Measurements from ENCODE around the gene SELENOV. TPM values are rescaled to one million over a fixed set of nuclear protein-coding genes. Genes with fewer than 3 reads are reported as not detected.

Gene SELENOV
- total RNA-seq, 3 donors from 2014 or later: not detected

- intact Hi-C loops (cut with DNase I; ENCODE audit: low total_unique reads): no loop called here
- H3K4me3 ChIP-seq: no peak overlapping the region
- TF ChIP-seq CTCF (IDR thresholded peaks at IDR 0.05) (no peak), POLR2AphosphoS5 (IDR thresholded peaks at IDR 0.05) (no peak), POLR2A (IDR thresholded peaks at IDR 0.05) (no peak)
- H3K27ac ChIP-seq: no peak overlapping the region
- DNase-seq (ENCODE audit: low spot score in 2 of 2): no peak
- H3K36me3 ChIP-seq: no peaks in the 10 kb centered on the region
- H3K27me3 ChIP-seq: peaks cover 0 to 4% of the 10 kb centered on the region in 2 donors
- no peaks in the 10 kb centered on the region for H3K4me1 ChIP-seq
- peaks cover 0 to 15% of the 10 kb centered on the region in 2 donors for H3K9me3 ChIP-seq
Measured at GRCh38 chr19:39568604-39569003, 53.7 kb downstream of the SELENOV start.

Other genes with a start within 250 kb of the SELENOV start
- not detected for gene IFNL2, start 246.7 kb upstream of the SELENOV start, total RNA-seq
- gene IFNL1, start 218.7 kb upstream of the SELENOV start, total RNA-seq: not detected
- gene LRFN1, start 194.3 kb upstream of the SELENOV start, total RNA-seq: under 1 TPM; 0.16 to 0.66 (median 0.59) TPM
- gene GMFG, start 179.1 kb upstream of the SELENOV start, total RNA-seq: 10 to 100 TPM; 21.7 to 47.5 (median 26.6) TPM
- 10 to 100 TPM; 57.4 to 65.2 (median 59.7) TPM for gene SAMD4B, start 172.7 kb upstream of the SELENOV start, total RNA-seq
- 10 to 100 TPM; 41.3 to 49.5 (median 45.2) TPM for gene PAF1, start 124.0 kb upstream of the SELENOV start, total RNA-seq
- 10 to 100 TPM; 36.6 to 49.5 (median 47.3) TPM for gene MED29, start 123.8 kb upstream of the SELENOV start, total RNA-seq
- 100 to 1,000 TPM in 2 of 3 donors, 10 to 100 TPM in 1; 91.7 to 299 (median 143) TPM for gene ZFP36, start 108.3 kb upstream of the SELENOV start, total RNA-seq
- 10 to 100 TPM in 2 of 3 donors, 1 to 10 TPM in 1; 8.0 to 11.8 (median 10.2) TPM for gene PLEKHG2, start 102.5 kb upstream of the SELENOV start, total RNA-seq
- 1,000 to 10,000 TPM; 1,681 to 3,245 (median 1,756) TPM for gene RPS16, start 79.2 kb upstream of the SELENOV start, total RNA-seq
- gene SUPT5H, start 69.6 kb upstream of the SELENOV start, total RNA-seq: 100 to 1,000 TPM in 2 of 3 donors, 10 to 100 TPM in 1; 74.3 to 115 (median 103) TPM
- 10 to 100 TPM; 39.4 to 45.6 (median 41.1) TPM for gene TIMM50, start 34.3 kb upstream of the SELENOV start, total RNA-seq
- gene DLL3, start 16.2 kb upstream of the SELENOV start, total RNA-seq: not detected
- gene EID2B, start 17.7 kb downstream of the SELENOV start, total RNA-seq: 1 to 10 TPM; 3.4 to 5.6 (median 4.3) TPM
- 10 to 100 TPM; 13.0 to 14.7 (median 13.4) TPM for gene EID2, start 25.0 kb downstream of the SELENOV start, total RNA-seq
- not detected for gene LGALS13, start 87.4 kb downstream of the SELENOV start, total RNA-seq
- gene LGALS16, start 140.8 kb downstream of the SELENOV start, total RNA-seq: not detected
- gene LGALS14, start 189.3 kb downstream of the SELENOV start, total RNA-seq: not detected
- not detected for gene CLC, start 222.9 kb downstream of the SELENOV start, total RNA-seq

Measured in breast epithelium (tissue), 4 donors.